Right lobe of liver (tissue), 4 donors: ENCODE results near the gene MYO16.

Experiments
- POLR2A ChIP-seq: fragments of 450-650 bp; IDR thresholded peaks from one replicate; pipeline ENCODE4 v1.6.1; 2017; ENCODE audit warnings: antibody characterized with exemption, mild to moderate bottlenecking
- TF ChIP-seq, protein P1 (sequence below), 4 donors: fragments of 200-600 bp in 3 of 4; fragments of 450-650 bp in 1 of 4; IDR thresholded peaks; one replicate each; pipeline versions ENCODE4 v1.5.1 to v1.8.0; 2016 to 2022; ENCODE audit warnings: antibody characterized with exemption in 4 of 4, mild to moderate bottlenecking in 2 of 4
- donor health status: DM: no; HTN: no; CAD: no.
- donor health status: DM: no; HTN: no; CAD: no.
- donor health status: DM: no; HTN: yes; CAD: no.

DNA sequence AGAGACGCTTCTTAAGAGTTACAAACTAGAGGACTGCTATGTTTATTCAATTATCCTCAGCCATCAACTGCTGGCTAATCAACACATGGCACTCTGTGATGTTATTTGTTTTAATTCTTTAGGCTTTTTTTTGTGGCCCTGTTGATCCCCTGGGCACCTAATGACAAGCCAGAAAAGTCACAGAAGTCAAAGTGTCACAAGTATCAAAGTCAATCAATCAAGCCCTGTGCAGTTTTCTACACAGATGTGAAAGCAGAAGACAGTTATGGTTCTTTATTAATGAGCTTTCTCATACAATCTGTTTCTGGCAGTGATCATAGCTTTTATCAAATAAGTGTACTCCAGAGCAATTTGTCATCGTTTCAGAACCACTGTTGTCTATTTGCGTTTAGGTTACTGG is 34.3 kb downstream of the MYO16 start:
- TF ChIP-seq, protein P1, sequence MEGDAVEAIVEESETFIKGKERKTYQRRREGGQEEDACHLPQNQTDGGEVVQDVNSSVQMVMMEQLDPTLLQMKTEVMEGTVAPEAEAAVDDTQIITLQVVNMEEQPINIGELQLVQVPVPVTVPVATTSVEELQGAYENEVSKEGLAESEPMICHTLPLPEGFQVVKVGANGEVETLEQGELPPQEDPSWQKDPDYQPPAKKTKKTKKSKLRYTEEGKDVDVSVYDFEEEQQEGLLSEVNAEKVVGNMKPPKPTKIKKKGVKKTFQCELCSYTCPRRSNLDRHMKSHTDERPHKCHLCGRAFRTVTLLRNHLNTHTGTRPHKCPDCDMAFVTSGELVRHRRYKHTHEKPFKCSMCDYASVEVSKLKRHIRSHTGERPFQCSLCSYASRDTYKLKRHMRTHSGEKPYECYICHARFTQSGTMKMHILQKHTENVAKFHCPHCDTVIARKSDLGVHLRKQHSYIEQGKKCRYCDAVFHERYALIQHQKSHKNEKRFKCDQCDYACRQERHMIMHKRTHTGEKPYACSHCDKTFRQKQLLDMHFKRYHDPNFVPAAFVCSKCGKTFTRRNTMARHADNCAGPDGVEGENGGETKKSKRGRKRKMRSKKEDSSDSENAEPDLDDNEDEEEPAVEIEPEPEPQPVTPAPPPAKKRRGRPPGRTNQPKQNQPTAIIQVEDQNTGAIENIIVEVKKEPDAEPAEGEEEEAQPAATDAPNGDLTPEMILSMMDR (IDR thresholded peaks at IDR 0.05), result no peak
- no peak for TF ChIP-seq POLR2A
